NCI-H128 (cell line): ENCODE data around the gene CACNA1G.

Source experiments
- DNase-seq: peaks from one replicate; lab custom pipeline; 2025; ENCODE audit not compliant: unreplicated experiment; lab: John Stamatoyannopoulos, UW

Gene CACNA1G

GRCh38 chr17:50585346-50585745 is 24.8 kb downstream of the CACNA1G start:
- no peak for DNase-seq

- DNase-seq: no peak
Observed at GRCh38 chr17:50585891-50586290, 25.4 kb downstream of the CACNA1G start.

GRCh38 chr17:50586421-50587247 is 26.1 kb downstream of the CACNA1G start:
- DNase-seq: no peak

- no peak for DNase-seq
Observed at GRCh38 chr17:50587571-50587970, 27.1 kb downstream of the CACNA1G start.

- DNase-seq: no peak
Observed at GRCh38 chr17:50588391-50589049, 28.0 kb downstream of the CACNA1G start.

GRCh38 chr17:50589095-50589705 is 28.7 kb downstream of the CACNA1G start:
- no peak for DNase-seq

GRCh38 chr17:50590946-50591737 is 30.6 kb downstream of the CACNA1G start:
- DNase-seq: no peak

- DNase-seq: peak; percentile 35
Observed at GRCh38 chr17:50593321-50593720, 32.8 kb downstream of the CACNA1G start.

GRCh38 chr17:50594128-50594823 is 33.8 kb downstream of the CACNA1G start:
- no peak for DNase-seq

- no peak for DNase-seq
Observed at GRCh38 chr17:50594892-50595291, 34.4 kb downstream of the CACNA1G start.

- DNase-seq: no peak
Observed at GRCh38 chr17:50596191-50597037, 35.9 kb downstream of the CACNA1G start.

GRCh38 chr17:50598487-50598886 is 38.0 kb downstream of the CACNA1G start:
- DNase-seq: no peak

- DNase-seq: no peak
Observed at GRCh38 chr17:50599606-50600005, 39.1 kb downstream of the CACNA1G start.

- DNase-seq: no peak
Observed at GRCh38 chr17:50601823-50602375, 41.4 kb downstream of the CACNA1G start.

- no peak for DNase-seq
Observed at GRCh38 chr17:50602836-50603235, 42.3 kb downstream of the CACNA1G start.

- peak; percentile 35 for DNase-seq
Observed at GRCh38 chr17:50603340-50603739, 42.8 kb downstream of the CACNA1G start.

GRCh38 chr17:50604513-50604912 is 44.0 kb downstream of the CACNA1G start:
- no peak for DNase-seq

- DNase-seq: no peak
Observed at GRCh38 chr17:50605429-50605828, 44.9 kb downstream of the CACNA1G start.

- DNase-seq: no peak
Observed at GRCh38 chr17:50607522-50608175, 47.1 kb downstream of the CACNA1G start.
